ENCODE data around the gene RBM27.
"Not testable (repeated sequence)": the region's sequence is repeated elsewhere in the genome, so short reads cannot be mapped to it uniquely, and the experiment has no call there.

Gene RBM27

GRCh38 chr5:146203011-146203871, at the start of gene RBM27:
TSS of gene RBM27 (plus strand) at chr5:146203605. CDS start at chr5:146203766, 161 bp downstream.
- Histone ChIP-seq H3K36me3 (ENCODE audit: insufficient read depth, low read length) (no peaks in the 10 kb centered on the region; the same call in 1 of the 2 replicates), H3K4me3 (peak within 1 kb of the TSS; percentile 84), H3K9me3 (ENCODE audit: low read depth, low read length) (no peaks in the 10 kb centered on the region), H3K27ac (peak within 1 kb of the TSS; percentile 91), H3K9ac (ENCODE audit: insufficient read length) (peak within 1 kb of the TSS; percentile 91)
- TF ChIP-seq POLR2AphosphoS5 (IDR thresholded peaks at IDR 0.05; ENCODE audit: borderline replicate concordance, low read depth, low read length): peak; percentile 84
- TF ChIP-seq FOXP2 (optimal IDR thresholded peaks at IDR 0.05; ENCODE audit: control extremely low read depth, extremely low read length, insufficient read depth): no peak
- TF ChIP-seq EZH2 (IDR thresholded peaks at IDR 0.05): no peak
- peak; percentile 87 for DNase-seq (ENCODE audit: low read depth, low spot score)

GRCh38 chr5:146158255-146158654, 45.1 kb upstream of the RBM27 start:
- Histone ChIP-seq H3K27ac (peak overlapping the region; percentile 33), H3K9me3 (ENCODE audit: low read depth, low read length) (no peaks in the 10 kb centered on the region), H3K4me3 (no peak overlapping the region), H3K9ac (ENCODE audit: insufficient read length) (no peak overlapping the region), H3K36me3 (ENCODE audit: insufficient read depth, low read length) (peaks cover 97% of the 10 kb centered on the region)
- DNase-seq (ENCODE audit: low read depth, low spot score): no peak
- TF ChIP-seq POLR2AphosphoS5 (IDR thresholded peaks at IDR 0.05; ENCODE audit: borderline replicate concordance, low read depth, low read length) (no peak), EZH2 (IDR thresholded peaks at IDR 0.05) (no peak), FOXP2 (optimal IDR thresholded peaks at IDR 0.05; ENCODE audit: control extremely low read depth, extremely low read length, insufficient read depth) (no peak)

GRCh38 chr5:146164382-146164781, 39.0 kb upstream of the RBM27 start:
- Histone ChIP-seq H3K27ac (0 out of 2 replicates have a peak overlapping the region, but pooled peaks have one; percentile 5), H3K4me3 (no peak overlapping the region), H3K9me3 (ENCODE audit: low read depth, low read length) (no peaks in the 10 kb centered on the region), H3K9ac (ENCODE audit: insufficient read length) (no peak overlapping the region), H3K36me3 (ENCODE audit: insufficient read depth, low read length) (peaks cover 95% of the 10 kb centered on the region)
- no peak for TF ChIP-seq FOXP2 (optimal IDR thresholded peaks at IDR 0.05; ENCODE audit: control extremely low read depth, extremely low read length, insufficient read depth)
- no peak for DNase-seq (ENCODE audit: low read depth, low spot score)

GRCh38 chr5:146165460-146165859, 37.9 kb upstream of the RBM27 start:
- peak; percentile 48 for DNase-seq (ENCODE audit: low read depth, low spot score)
- TF ChIP-seq POLR2AphosphoS5 (IDR thresholded peaks at IDR 0.05; ENCODE audit: borderline replicate concordance, low read depth, low read length): no peak
- no peak for TF ChIP-seq EZH2 (IDR thresholded peaks at IDR 0.05)
- no peak for TF ChIP-seq FOXP2 (optimal IDR thresholded peaks at IDR 0.05; ENCODE audit: control extremely low read depth, extremely low read length, insufficient read depth)
- Histone ChIP-seq H3K36me3 (ENCODE audit: insufficient read depth, low read length) (peaks cover 95% of the 10 kb centered on the region), H3K4me3 (peak overlapping the region; percentile 48), H3K9me3 (ENCODE audit: low read depth, low read length) (no peaks in the 10 kb centered on the region), H3K27ac (peak overlapping the region; percentile 92), H3K9ac (ENCODE audit: insufficient read length) (peak overlapping the region; percentile 49)

GRCh38 chr5:146165903-146166302, 37.5 kb upstream of the RBM27 start:
- DNase-seq (ENCODE audit: low read depth, low spot score): no peak
- no peak for TF ChIP-seq EZH2 (IDR thresholded peaks at IDR 0.05)
- TF ChIP-seq POLR2AphosphoS5 (IDR thresholded peaks at IDR 0.05; ENCODE audit: borderline replicate concordance, low read depth, low read length): no peak
- peak overlapping the region; percentile 49 for H3K9ac ChIP-seq (ENCODE audit: insufficient read length)
- peak overlapping the region; percentile 48 for H3K4me3 ChIP-seq
- peaks cover 96% of the 10 kb centered on the region for H3K36me3 ChIP-seq (ENCODE audit: insufficient read depth, low read length)
- H3K9me3 ChIP-seq (ENCODE audit: low read depth, low read length): no peaks in the 10 kb centered on the region
- H3K27ac ChIP-seq: peak overlapping the region; percentile 92

- no peaks in the 10 kb centered on the region for H3K9me3 ChIP-seq (ENCODE audit: low read depth, low read length)
- DNase-seq (ENCODE audit: low read depth, low spot score): no peak
- TF ChIP-seq EZH2 (IDR thresholded peaks at IDR 0.05) (no peak), FOXP2 (optimal IDR thresholded peaks at IDR 0.05; ENCODE audit: control extremely low read depth, extremely low read length, insufficient read depth) (no peak)
- H3K36me3 ChIP-seq (ENCODE audit: insufficient read depth, low read length): peaks cover 88% of the 10 kb centered on the region
- H3K9ac ChIP-seq (ENCODE audit: insufficient read length): no peak overlapping the region
- no peak overlapping the region for H3K4me3 ChIP-seq
- H3K27ac ChIP-seq: no peak overlapping the region
Measured at GRCh38 chr5:146169076-146169475, 34.3 kb upstream of the RBM27 start.

GRCh38 chr5:146173049-146173448, 30.4 kb upstream of the RBM27 start:
- not testable (repeated sequence) for H3K4me3 ChIP-seq; H3K9me3 ChIP-seq (ENCODE audit: low read depth, low read length); DNase-seq (ENCODE audit: low read depth, low spot score); H3K27ac ChIP-seq; H3K9ac ChIP-seq (ENCODE audit: insufficient read length)
- H3K36me3 ChIP-seq (ENCODE audit: insufficient read depth, low read length): peaks cover 80% of the 10 kb centered on the region

GRCh38 chr5:146173597-146173996, 29.8 kb upstream of the RBM27 start:
- Histone ChIP-seq H3K9ac (ENCODE audit: insufficient read length) (no peak overlapping the region), H3K36me3 (ENCODE audit: insufficient read depth, low read length) (peaks cover 81% of the 10 kb centered on the region), H3K9me3 (ENCODE audit: low read depth, low read length) (no peaks in the 10 kb centered on the region), H3K27ac (no peak overlapping the region), H3K4me3 (no peak overlapping the region)
- TF ChIP-seq EZH2 (IDR thresholded peaks at IDR 0.05): no peak
- TF ChIP-seq FOXP2 (optimal IDR thresholded peaks at IDR 0.05; ENCODE audit: control extremely low read depth, extremely low read length, insufficient read depth): no peak
- TF ChIP-seq POLR2AphosphoS5 (IDR thresholded peaks at IDR 0.05; ENCODE audit: borderline replicate concordance, low read depth, low read length): no peak
- DNase-seq (ENCODE audit: low read depth, low spot score): no peak

GRCh38 chr5:146176805-146177204, 26.6 kb upstream of the RBM27 start:
- Histone ChIP-seq H3K36me3 (ENCODE audit: insufficient read depth, low read length) (peaks cover 78% of the 10 kb centered on the region), H3K27ac (no peak overlapping the region), H3K4me3 (no peak overlapping the region), H3K9ac (ENCODE audit: insufficient read length) (no peak overlapping the region), H3K9me3 (ENCODE audit: low read depth, low read length) (no peaks in the 10 kb centered on the region)
- TF ChIP-seq FOXP2 (optimal IDR thresholded peaks at IDR 0.05; ENCODE audit: control extremely low read depth, extremely low read length, insufficient read depth) (no peak), POLR2AphosphoS5 (IDR thresholded peaks at IDR 0.05; ENCODE audit: borderline replicate concordance, low read depth, low read length) (no peak), EZH2 (IDR thresholded peaks at IDR 0.05) (no peak)
- DNase-seq (ENCODE audit: low read depth, low spot score): no peak
